HEK293T (cell line): Measurements from ENCODE around the gene LRRC8C.

Experiments used
- CTCF ChIA-PET: fragments of 350-600 bp; formaldehyde crosslinking; extraction: SDS; loops from one replicate; lab custom pipeline; 2021; ENCODE audit warnings: antibody characterized with exemption, inconsistent platforms; lab: Yijun Ruan, JAX
- POLR2A ChIA-PET: fragments of 350-600 bp; formaldehyde crosslinking; extraction: SDS; loops from one replicate; lab custom pipeline; 2020; ENCODE audit warnings: antibody characterized with exemption, inconsistent platforms; lab: Yijun Ruan, JAX
- DNase-seq: peaks from one replicate; pipeline ENCODE4 v3.0.0; 2012; ENCODE audit warnings: mixed read lengths; ENCODE audit errors: extremely low spot score
- ARNT ChIP-seq: fragments of 450-650 bp; IDR thresholded peaks from 2 replicates; pipeline ENCODE4 v1.6.1; 2017; ENCODE audit warnings: mild to moderate bottlenecking
- BHLHE40 ChIP-seq: fragments of 450-650 bp; IDR thresholded peaks from 2 replicates; pipeline ENCODE4 v1.6.1; 2016; ENCODE audit warnings: mild to moderate bottlenecking, moderate library complexity, borderline replicate concordance
- CTBP1 ChIP-seq: fragments of 450-650 bp; IDR thresholded peaks from 2 replicates; pipeline ENCODE4 v1.6.1; 2016; ENCODE audit warnings: borderline replicate concordance
- ELF4 ChIP-seq: fragments of 450-650 bp; IDR thresholded peaks from 2 replicates; pipeline ENCODE4 v1.6.1; 2017; ENCODE audit warnings: antibody characterized with exemption
- FOXA1 ChIP-seq: fragments of 450-650 bp; IDR thresholded peaks from 2 replicates; pipeline ENCODE4 v1.6.1; 2016; ENCODE audit warnings: mild to moderate bottlenecking
- FOXK2 ChIP-seq: fragments of 450-650 bp; IDR thresholded peaks from 2 replicates; pipeline ENCODE4 v1.6.1; 2016; ENCODE audit warnings: mild to moderate bottlenecking
- FOXM1 ChIP-seq: fragments of 450-650 bp; IDR thresholded peaks from 2 replicates; pipeline ENCODE4 v1.6.1; 2017; ENCODE audit warnings: mild to moderate bottlenecking, borderline replicate concordance
- HDGF ChIP-seq: fragments of 450-650 bp; IDR thresholded peaks from 2 replicates; pipeline ENCODE4 v1.6.1; 2017; ENCODE audit warnings: antibody characterized with exemption, borderline replicate concordance
- L3MBTL2 ChIP-seq: fragments of 450-650 bp; conservative IDR thresholded peaks from 2 replicates; pipeline ENCODE4 v1.6.1; 2016; ENCODE audit warnings: mild to moderate bottlenecking
- LEF1 ChIP-seq: fragments of 450-650 bp; IDR thresholded peaks from 2 replicates; pipeline ENCODE4 v1.6.1; 2017; ENCODE audit warnings: mild to moderate bottlenecking, borderline replicate concordance
- NFRKB ChIP-seq: fragments of 450-650 bp; IDR thresholded peaks from 2 replicates; pipeline ENCODE4 v1.6.1; 2016; ENCODE audit warnings: mild to moderate bottlenecking, moderate library complexity
- PKNOX1 ChIP-seq: fragments of 450-650 bp; IDR thresholded peaks from 2 replicates; pipeline ENCODE4 v1.6.1; 2016
- SP1 ChIP-seq: fragments of 450-650 bp; IDR thresholded peaks from 2 replicates; pipeline ENCODE4 v1.6.1; 2017
- SUZ12 ChIP-seq: fragments of 450-650 bp; IDR thresholded peaks from 2 replicates; pipeline ENCODE4 v1.6.1; 2016; ENCODE audit warnings: mild to moderate bottlenecking
- TARDBP ChIP-seq: fragments of 450-650 bp; IDR thresholded peaks from 2 replicates; pipeline ENCODE4 v1.6.1; 2016
- ZNF384 ChIP-seq: fragments of 450-650 bp; IDR thresholded peaks from 2 replicates; pipeline ENCODE4 v1.6.1; 2016

LRRC8C gene

GRCh38 chr1:89757532-89757931 lies 124.6 kb downstream of the LRRC8C start:
- DNase-seq, result no peak

GRCh38 chr1:89758156-89758555 lies 125.2 kb downstream of the LRRC8C start:
- DNase-seq, result no peak
- POLR2A ChIA-PET, result no interaction called here
- TF ChIP-seq HDGF (no peak), SUZ12 (no peak), FOXM1 (no peak), ELF4 (no peak)
- CTCF ChIA-PET, result no interaction called here

More at GRCh38 chr1:89757532-89757931, 124.6 kb downstream of the LRRC8C start:
- TF ChIP-seq CTBP1 (no peak), HDGF (no peak), ARNT (no peak), PKNOX1 (no peak), FOXM1 (no peak), ELF4 (no peak), LEF1 (no peak), NFRKB (no peak), BHLHE40 (no peak), SUZ12 (no peak), ZNF384 (no peak), FOXA1 (no peak), SP1 (no peak), L3MBTL2 (no peak)
- ChIA-PET POLR2A (no interaction called here), CTCF (no interaction called here)

GRCh38 chr1:89759036-89759435 lies 126.1 kb downstream of the LRRC8C start:
- POLR2A ChIA-PET, result no interaction called here
- no peak for DNase-seq
- TF ChIP-seq SP1 (no peak), L3MBTL2 (no peak), SUZ12 (no peak), HDGF (no peak), LEF1 (no peak), ARNT (no peak), CTBP1 (no peak), NFRKB (no peak), BHLHE40 (no peak), ELF4 (no peak), TARDBP (no peak), PKNOX1 (no peak)
- CTCF ChIA-PET, result no interaction called here

- ChIA-PET POLR2A (no interaction called here), CTCF (no interaction called here)
- TF ChIP-seq CTBP1 (no peak), ELF4 (no peak), BHLHE40 (no peak), TARDBP (no peak), NFRKB (no peak), FOXK2 (no peak), LEF1 (no peak), SUZ12 (no peak), FOXA1 (no peak), PKNOX1 (no peak), L3MBTL2 (no peak), ARNT (no peak), HDGF (no peak), FOXM1 (no peak), ZNF384 (no peak), SP1 (no peak)
These were observed 127.6 kb downstream of the LRRC8C start for GRCh38 chr1:89760496-89760895.

GRCh38 chr1:89761338-89761737 lies 128.4 kb downstream of the LRRC8C start:
- ChIA-PET CTCF (interaction anchor here (1.5 kb wide), 1 partner anchor 150 kb away, joined by 3 read pairs; no protein-coding TSS in a partner anchor), POLR2A (no interaction called here)
- no peak for DNase-seq
- TF ChIP-seq ARNT, result no peak
- no peak for TF ChIP-seq SUZ12
- no peak for TF ChIP-seq PKNOX1
- no peak for TF ChIP-seq NFRKB
- TF ChIP-seq ELF4, result no peak
- no peak for TF ChIP-seq FOXA1
- TF ChIP-seq HDGF, result no peak
- TF ChIP-seq SP1, result no peak
- no peak for TF ChIP-seq ZNF384
- no peak for TF ChIP-seq FOXK2
- TF ChIP-seq LEF1, result no peak
- TF ChIP-seq L3MBTL2, result no peak
- TF ChIP-seq TARDBP, result no peak
- TF ChIP-seq BHLHE40, result no peak
- no peak for TF ChIP-seq FOXM1
- no peak for TF ChIP-seq CTBP1

More at GRCh38 chr1:89760496-89760895, 127.6 kb downstream of the LRRC8C start:
- no peak for DNase-seq

GRCh38 chr1:89761901-89762300 lies 129.0 kb downstream of the LRRC8C start:
- ChIA-PET CTCF (interaction anchor here (1.1 to 2.5 kb wide), 10 partner anchors 42 to 167 kb away, joined by 3 to 19 read pairs (median 6); partner anchors contain the start of gene LRRC8C), POLR2A (interaction anchor here (2.5 kb wide), 1 partner anchor 129 kb away, joined by 12 read pairs; the partner anchor contains the start of gene LRRC8C)
- no peak for TF ChIP-seq ELF4
- TF ChIP-seq SP1, result no peak
- no peak for TF ChIP-seq PKNOX1
- no peak for TF ChIP-seq FOXA1
- no peak for TF ChIP-seq LEF1
- TF ChIP-seq L3MBTL2, result no peak
- no peak for DNase-seq
